Measurements from ENCODE around the gene ARHGEF19.

DNA sequence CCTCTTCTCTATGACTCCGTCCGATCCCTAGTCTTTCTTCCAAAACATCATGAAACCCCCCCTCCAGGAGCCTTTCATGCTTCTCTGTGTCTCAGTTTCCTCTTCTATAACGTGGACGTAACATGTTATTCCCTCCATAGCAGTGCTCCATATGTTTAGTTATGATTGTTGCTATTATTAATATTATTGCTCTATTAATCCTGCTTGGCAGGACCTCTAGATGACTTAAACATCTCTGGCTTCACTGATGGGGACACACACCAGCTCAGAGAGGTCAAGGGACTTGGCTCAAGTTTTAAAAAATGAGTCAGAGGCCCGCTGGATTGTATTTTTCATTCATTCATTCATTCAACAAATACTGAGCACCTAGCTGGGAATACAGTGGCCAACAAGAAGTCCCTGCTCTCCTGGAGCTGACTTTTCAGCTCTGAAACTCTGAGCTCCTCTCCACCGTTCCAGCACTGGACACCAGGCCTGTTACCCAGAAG lies 24.9 kb upstream of the ARHGEF19 start:
- TF ChIP-seq CTCF (conservative IDR thresholded peaks at IDR 0.05) = no peak
- no peak for TF ChIP-seq EZH2 (IDR thresholded peaks at IDR 0.05; ENCODE audit: low read depth)
